H1 (cell line): ENCODE results near the gene SPTLC3. TPM values are rescaled to one million over a fixed set of nuclear protein-coding genes. Genes with fewer than 3 reads are reported as not detected.

ENCODE experiments used
- CTCF ChIA-PET: fragments of 300-600 bp; sonication (Branson Sonifier 250); formaldehyde crosslinking; loops from one replicate; lab custom pipeline; 2021; ENCODE audit not compliant: partially characterized antibody; lab: Charles Lee
- POLR2A ChIA-PET: fragments of 300-600 bp; sonication (Branson Sonifier 250); formaldehyde crosslinking; loops from one replicate; lab custom pipeline; 2021; ENCODE audit warnings: inconsistent platforms; ENCODE audit not compliant: partially characterized antibody; lab: Charles Lee
- DNase-seq, 2 experiments: peaks; one replicate each; pipeline versions ENCODE4 v3.0.0 to v3.0.0-alpha.2; 2010 to 2022; ENCODE audit warnings: low spot score in 2 of 2, low read depth in 1 of 2, mixed read lengths in 1 of 2
- FAIRE-seq: peaks from 2 replicates; lab custom pipeline; 2011; peaks lifted over from hg19 to GRCh38; lab: Jason Lieb, UNC
- H2AFZ ChIP-seq: 2 replicates; pipeline ENCODE4 v1.8.1; 2012; ENCODE audit warnings: low read length, inconsistent platforms
- H2AK5ac ChIP-seq: 2 replicates; pipeline ENCODE4 v1.6.1; 2013; ENCODE audit warnings: low read depth, low read length
- H2BK120ac ChIP-seq: replicated peaks from 2 replicates; pipeline ENCODE3; 2013; ENCODE audit warnings: low read depth, low read length, inconsistent platforms
- H2BK12ac ChIP-seq: 2 replicates; pipeline ENCODE4 v1.6.1; 2013; ENCODE audit warnings: low read depth, low read length
- H2BK15ac ChIP-seq: 2 replicates; pipeline ENCODE4 v1.6.1; 2013; ENCODE audit warnings: low read length
- H2BK20ac ChIP-seq: 2 replicates; pipeline ENCODE4 v1.6.1; 2013; ENCODE audit warnings: low read length
- H2BK5ac ChIP-seq: 2 replicates; pipeline ENCODE4 v1.6.1; 2013; ENCODE audit warnings: low read depth, low read length
- H3K14ac ChIP-seq: 2 replicates; pipeline ENCODE4 v1.6.1; 2013; ENCODE audit warnings: inconsistent platforms; ENCODE audit not compliant: insufficient read length
- H3K18ac ChIP-seq: 2 replicates; pipeline ENCODE4 v1.6.1; 2013; ENCODE audit warnings: low read length; ENCODE audit errors: extremely low read depth
- H3K23ac ChIP-seq: 2 replicates; pipeline ENCODE4 v1.6.1; 2013; ENCODE audit warnings: inconsistent platforms; ENCODE audit not compliant: insufficient read length
- H3K23me2 ChIP-seq: 2 replicates; pipeline ENCODE4 v1.6.1; 2013; ENCODE audit warnings: low read depth, low read length
- H3K27ac ChIP-seq: 2 replicates; pipeline ENCODE4 v1.6.1; 2011; ENCODE audit warnings: low read depth, low read length, inconsistent platforms
- H3K27me3 ChIP-seq, 4 experiments: replicated peaks in 1 of 4; 1 replicate in 1 of 4; 2 replicates in 3 of 4; pipeline versions ENCODE4 v1.6.1 to v1.8.1; 2011 to 2013; ENCODE audit warnings: low read length in 3 of 4, mild to moderate bottlenecking in 3 of 4, inconsistent platforms in 2 of 4, mixed read lengths in 2 of 4, moderate library complexity in 1 of 4; ENCODE audit not compliant: control insufficient read depth in 3 of 4, insufficient read depth in 3 of 4; ENCODE audit errors: extremely low read depth in 1 of 4
- H3K36me3 ChIP-seq, 4 experiments: 2 replicates each; pipeline versions ENCODE4 v1.6.1 to v1.8.1; 2011 to 2013; ENCODE audit warnings: mild to moderate bottlenecking in 4 of 4, low read length in 3 of 4, moderate library complexity in 2 of 4, control low read depth in 1 of 4, inconsistent platforms in 1 of 4; ENCODE audit not compliant: insufficient read depth in 4 of 4, control insufficient read depth in 2 of 4
- H3K4ac ChIP-seq: replicated peaks from 2 replicates; pipeline ENCODE3; 2013; ENCODE audit warnings: low read length, low read depth, mixed read lengths, inconsistent platforms; ENCODE audit not compliant: insufficient read length
- H3K4me1 ChIP-seq, 4 experiments: replicated peaks in 1 of 4; 1 replicate in 1 of 4; 2 replicates in 3 of 4; pipeline versions ENCODE4 v1.6.1 to v1.8.1; 2011 to 2013; ENCODE audit warnings: low read length in 3 of 4, inconsistent platforms in 2 of 4, mixed read lengths in 1 of 4; ENCODE audit not compliant: insufficient read depth in 4 of 4, control insufficient read depth in 3 of 4
- H3K4me2 ChIP-seq, 2 experiments: 2 replicates each; pipeline versions ENCODE4 v1.6.1 to v1.8.1; 2011 to 2013; ENCODE audit warnings: low read depth in 2 of 2, low read length in 2 of 2, control low read depth in 1 of 2, inconsistent platforms in 1 of 2, mild to moderate bottlenecking in 1 of 2; ENCODE audit not compliant: insufficient read depth in 1 of 2
- H3K4me3 ChIP-seq, 4 experiments: fragments of 200-600, 300-600 bp in 1 of 4; sonication (generic), shearing (Covaris generic), sonication (Bioruptor Twin) in 1 of 4; 2 replicates each; pipeline versions ENCODE4 v1.5.1 to v1.8.1; 2011 to 2016; ENCODE audit warnings: low read length in 4 of 4, low read depth in 3 of 4, control low read depth in 2 of 4, inconsistent platforms in 2 of 4, mild to moderate bottlenecking in 2 of 4, mixed read lengths in 1 of 4, moderate library complexity in 1 of 4; ENCODE audit not compliant: insufficient read depth in 2 of 4; ENCODE audit errors: extremely low read depth in 1 of 4
- H3K56ac ChIP-seq: replicated peaks from 2 replicates; pipeline ENCODE3; 2013; ENCODE audit warnings: low read depth, mild to moderate bottlenecking, mixed read lengths, low read length, inconsistent platforms; ENCODE audit not compliant: insufficient read length
- H3K79me1 ChIP-seq: 2 replicates; pipeline ENCODE4 v1.6.1; 2013; ENCODE audit warnings: low read depth, low read length, control low read depth
- H3K79me2 ChIP-seq, 2 experiments: 2 replicates each; pipeline versions ENCODE4 v1.6.1 to v1.8.1; 2012 to 2013; ENCODE audit warnings: low read length in 2 of 2, mild to moderate bottlenecking in 2 of 2, inconsistent platforms in 1 of 2; ENCODE audit not compliant: insufficient read depth in 2 of 2, control insufficient read depth in 1 of 2
- H3K9ac ChIP-seq, 4 experiments: replicated peaks in 1 of 4; 1 replicate in 1 of 4; 2 replicates in 3 of 4; pipeline versions ENCODE4 v1.6.1 to v1.8.1; 2011 to 2013; ENCODE audit warnings: low read depth in 3 of 4, low read length in 3 of 4, control low read depth in 2 of 4, mild to moderate bottlenecking in 2 of 4, moderate library complexity in 2 of 4, inconsistent platforms in 1 of 4; ENCODE audit errors: extremely low read depth in 1 of 4
- H3K9me3 ChIP-seq, 2 experiments: 2 replicates each; pipeline versions ENCODE4 v1.6.1 to v1.8.1; 2012 to 2013; ENCODE audit warnings: mild to moderate bottlenecking in 2 of 2, moderate library complexity in 2 of 2, control low read depth in 1 of 2, inconsistent platforms in 1 of 2, low read depth in 1 of 2, low read length in 1 of 2, mixed read lengths in 1 of 2; ENCODE audit not compliant: insufficient read depth in 2 of 2
- H4K20me1 ChIP-seq, 2 experiments: replicated peaks in 1 of 2; 2 replicates each; pipeline versions ENCODE3 to v1.8.1; 2011 to 2013; ENCODE audit warnings: inconsistent platforms in 2 of 2, low read length in 2 of 2, mild to moderate bottlenecking in 1 of 2; ENCODE audit not compliant: insufficient read depth in 2 of 2, control insufficient read depth in 1 of 2
- H4K5ac ChIP-seq: 2 replicates; pipeline ENCODE4 v1.6.1; 2013; ENCODE audit warnings: low read length, low read depth, mixed read lengths, inconsistent platforms; ENCODE audit not compliant: insufficient read length
- H4K8ac ChIP-seq: 2 replicates; pipeline ENCODE4 v1.8.0; 2013; ENCODE audit warnings: mild to moderate bottlenecking, moderate library complexity, low read length, inconsistent platforms; ENCODE audit not compliant: insufficient read depth; ENCODE audit errors: extremely low read depth
- H4K91ac ChIP-seq: replicated peaks from 2 replicates; pipeline ENCODE3; 2013; ENCODE audit warnings: low read length, mixed read lengths, inconsistent platforms; ENCODE audit not compliant: insufficient read length
- CHD1 ChIP-seq: IDR thresholded peaks from 2 replicates; pipeline ENCODE4 v1.6.1; 2012; ENCODE audit warnings: low read depth, low read length, improper control_type of control experiment
- CHD2 ChIP-seq: IDR thresholded peaks from 2 replicates; pipeline ENCODE4 v1.6.1; 2012; ENCODE audit warnings: low read length, improper control_type of control experiment
- CTBP2 ChIP-seq: IDR thresholded peaks from 2 replicates; pipeline ENCODE4 v1.7.0; 2011; ENCODE audit warnings: borderline replicate concordance, mild to moderate bottlenecking, moderate library complexity, mixed read lengths, low read length; ENCODE audit not compliant: insufficient read depth, insufficient read length
- HDAC2 ChIP-seq, 2 experiments: fragments of 300-600 bp in 1 of 2; sonication (generic) in 1 of 2; IDR thresholded peaks; 2 replicates each; pipeline ENCODE4 v1.6.1; 2011 to 2012; ENCODE audit warnings: low read depth in 2 of 2, low read length in 2 of 2, mild to moderate bottlenecking in 2 of 2, moderate library complexity in 2 of 2, borderline replicate concordance in 1 of 2, inconsistent platforms in 1 of 2
- JUND ChIP-seq: IDR thresholded peaks from 2 replicates; pipeline ENCODE4 v1.6.1; 2011; ENCODE audit warnings: mild to moderate bottlenecking, improper control_type of control experiment, low read length
- NANOG ChIP-seq: IDR thresholded peaks from 2 replicates; pipeline ENCODE4 v1.6.1; 2011; ENCODE audit warnings: low read length, low read depth, mild to moderate bottlenecking, inconsistent platforms; ENCODE audit not compliant: insufficient read depth, poor library complexity, severe bottlenecking
- RFX5 ChIP-seq: IDR thresholded peaks from 2 replicates; pipeline ENCODE4 v1.6.1; 2011; ENCODE audit warnings: low read depth, low read length, improper control_type of control experiment, borderline replicate concordance
- SAP30 ChIP-seq: fragments of 300-600 bp; sonication (generic); IDR thresholded peaks from 2 replicates; pipeline ENCODE4 v1.7.1; 2012; ENCODE audit warnings: low read length, moderate library complexity, mild to moderate bottlenecking, inconsistent platforms; ENCODE audit not compliant: insufficient read depth, insufficient replicate concordance
- TEAD4 ChIP-seq: IDR thresholded peaks from 2 replicates; pipeline ENCODE4 v1.6.1; 2012; ENCODE audit warnings: low read depth, low read length, inconsistent platforms, mixed read lengths
- YY1 ChIP-seq: IDR thresholded peaks from 2 replicates; pipeline ENCODE4 v1.6.1; 2011; ENCODE audit warnings: low read depth, mild to moderate bottlenecking, low read length
- WGBS, 2 experiments: shearing (Covaris generic) in 1 of 2; methylation state at CpG; one replicate each; pipeline versions ENCODE4 v1.1.6 to v1.1.7; 2013 to 2015; ENCODE audit warnings: low lambda C conversion rate in 2 of 2, mixed read lengths in 2 of 2, inconsistent platforms in 1 of 2, low coverage in 1 of 2, missing lambda C conversion rate in 1 of 2; ENCODE audit not compliant: insufficient replicate concordance in 2 of 2, insufficient coverage in 1 of 2, insufficient read length in 1 of 2; ENCODE audit errors: extremely low coverage in 1 of 2, missing lambda C conversion rate in 1 of 2; 5-methylcytosine and 5-hydroxymethylcytosine counted together
- polyA plus RNA-seq, 7 experiments: library from polyadenylated mRNA; depleted of rRNA in 3 of 7; stranded (reverse) in 5 of 7; unstranded in 2 of 7; fragments of >200 nt in 5 of 7; fragments of 200-250 nt in 2 of 7; gene quantifications; 1 replicate in 5 of 7; 2 replicates in 1 of 7; 4 replicates in 1 of 7; pipeline versions ENCODE4 v1.2.1 to v1.2.3, GENCODE V29; 2011 to 2013; ENCODE audit warnings: missing spikeins in 2 of 7, mixed read lengths in 2 of 7
- total RNA-seq: library from RNA; stranded (reverse); fragmentation: NEBNext Ultra II Directional; extraction: Animal tissue kit (Norgen Biotek cat#: 25700); gene quantifications from 2 replicates; pipeline ENCODE4 v1.2.1, GENCODE V29; 2021
- TF ChIP-seq, protein P1 (sequence below): IDR thresholded peaks from 2 replicates; pipeline ENCODE4 v1.6.1; 2012; ENCODE audit warnings: low read length, inconsistent platforms

SPTLC3 gene
- total and polyA plus RNA-seq, 2 of the 8 experiments (the other 6 are each of a cell fraction or from before 2014, with no cell fraction given), result 0.23 to 0.82 TPM

DNA sequence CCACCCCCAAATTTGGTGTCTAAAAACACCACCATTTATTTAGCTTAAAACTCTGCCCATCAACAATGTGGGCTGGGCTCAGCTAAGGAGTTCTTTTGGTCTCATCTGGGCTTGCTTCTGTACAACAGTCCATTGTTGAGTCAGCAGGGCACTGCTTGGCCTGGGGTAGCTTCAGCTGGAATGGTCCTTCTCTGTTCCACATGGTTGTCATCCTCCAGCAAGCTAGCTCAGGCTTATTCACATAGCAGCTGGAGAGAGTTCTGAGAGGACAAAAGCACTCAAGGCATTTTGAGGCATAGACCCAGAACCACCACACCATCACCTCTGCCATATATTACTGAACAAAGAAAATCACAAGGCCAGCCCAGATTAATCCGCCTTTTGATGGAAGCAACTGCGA lies 116.7 kb downstream of the SPTLC3 start:
- CTCF ChIA-PET, result interaction anchor here (0.8 to 1.7 kb wide), 4 partner anchors 136 to 421 kb away, joined by 3 to 9 read pairs (median 6); no protein-coding TSS in a partner anchor
- Histone ChIP-seq H3K79me2 (no peaks in the 10 kb centered on the region), H4K91ac (no peak overlapping the region), H3K56ac (no peak overlapping the region), H3K27ac (no peak overlapping the region), H3K4me2 (no peak overlapping the region), H4K20me1 (no peaks in the 10 kb centered on the region), H3K23me2 (no peaks in the 10 kb centered on the region; the same call in 1 of the 2 replicates), H2BK15ac (no peak overlapping the region), H2BK120ac (no peak overlapping the region), H3K4ac (no peak overlapping the region), H3K36me3 (no peaks in the 10 kb centered on the region), H3K4me1 (no peaks in the 10 kb centered on the region; a peak in 2 of 7 replicates), H2BK5ac (no peak overlapping the region), H3K79me1 (no peaks in the 10 kb centered on the region), H3K9me3 (no peaks in the 10 kb centered on the region), H2BK20ac (no peak overlapping the region), H3K23ac (no peak overlapping the region), H2AFZ (no peak overlapping the region), H2AK5ac (no peak overlapping the region), H3K9ac (no peak overlapping the region), H3K14ac (no peak overlapping the region), H2BK12ac (no peak overlapping the region), H3K18ac (no peak overlapping the region), H4K5ac (no peak overlapping the region), H4K8ac (no peak overlapping the region), H3K4me3 (no peak overlapping the region), H3K27me3 (no peaks in the 10 kb centered on the region)
- 97% methylated on average over 2 of the region's 2 CpGs; no CpG with 5 or more reads in 1 of the 2 experiments for WGBS, 2 experiments
- DNase-seq, result no peak
- FAIRE-seq, result no peak
- TF ChIP-seq CHD1 (no peak), TEAD4 (no peak), JUND (no peak), YY1 (no peak), SAP30 (no peak), CHD2 (no peak), CTBP2 (no peak), NANOG (no peak), RFX5 (no peak), HDAC2 (IDR thresholded peaks at IDR 0.05; ENCODE audit: borderline replicate concordance in 1 of 2, low read depth in 2 of 2, low read length in 2 of 2) (no peak)
- TF ChIP-seq, protein P1, sequence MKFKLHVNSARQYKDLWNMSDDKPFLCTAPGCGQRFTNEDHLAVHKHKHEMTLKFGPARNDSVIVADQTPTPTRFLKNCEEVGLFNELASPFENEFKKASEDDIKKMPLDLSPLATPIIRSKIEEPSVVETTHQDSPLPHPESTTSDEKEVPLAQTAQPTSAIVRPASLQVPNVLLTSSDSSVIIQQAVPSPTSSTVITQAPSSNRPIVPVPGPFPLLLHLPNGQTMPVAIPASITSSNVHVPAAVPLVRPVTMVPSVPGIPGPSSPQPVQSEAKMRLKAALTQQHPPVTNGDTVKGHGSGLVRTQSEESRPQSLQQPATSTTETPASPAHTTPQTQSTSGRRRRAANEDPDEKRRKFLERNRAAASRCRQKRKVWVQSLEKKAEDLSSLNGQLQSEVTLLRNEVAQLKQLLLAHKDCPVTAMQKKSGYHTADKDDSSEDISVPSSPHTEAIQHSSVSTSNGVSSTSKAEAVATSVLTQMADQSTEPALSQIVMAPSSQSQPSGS, result no peak
- POLR2A ChIA-PET, result no interaction called here
